AG04449 (cell line): Measurements from ENCODE around the gene HSD17B11.
"Not testable (repeated sequence)": the region's sequence is repeated elsewhere in the genome, so short reads cannot be mapped to it uniquely, and the experiment has no call there.

Source experiments
- CTCF ChIA-PET: fragments of 350-600 bp; formaldehyde crosslinking; extraction: SDS; loops from one replicate; lab custom pipeline; 2021; ENCODE audit warnings: antibody characterized with exemption; lab: Yijun Ruan, JAX
- POLR2A ChIA-PET: fragments of 400-600, 350-600 bp; formaldehyde crosslinking; extraction: SDS; loops from one replicate; lab custom pipeline; 2020; ENCODE audit warnings: antibody characterized with exemption, inconsistent platforms; lab: Yijun Ruan, JAX
- DNase-seq: peaks from one replicate; pipeline ENCODE4 v3.0.0-alpha.2; 2010; ENCODE audit warnings: low read depth, low spot score
- H3K4me3 ChIP-seq: 2 replicates; pipeline ENCODE4 v1.5.1; 2011; ENCODE audit warnings: low read depth, mild to moderate bottlenecking, control low read depth, low read length
- CTCF ChIP-seq: IDR thresholded peaks from one replicate; pipeline ENCODE4 v1.5.1; 2011; ENCODE audit warnings: mild to moderate bottlenecking, moderate library complexity, low read length, control low read depth, inconsistent platforms; ENCODE audit not compliant: insufficient read depth; ENCODE audit errors: missing control alignments

HSD17B11 gene

GRCh38 chr4:87321888-87322287, 69.1 kb downstream of the HSD17B11 start:
- no peak overlapping the region for H3K4me3 ChIP-seq
- TF ChIP-seq CTCF, result no peak
- CTCF ChIA-PET, result no interaction called here
- DNase-seq, result no peak
- POLR2A ChIA-PET, result no interaction called here

- DNase-seq, result no peak
- no peak overlapping the region for H3K4me3 ChIP-seq
- POLR2A ChIA-PET, result no interaction called here
- no peak for TF ChIP-seq CTCF
- CTCF ChIA-PET, result no interaction called here
Observed at GRCh38 chr4:87317527-87317926, 73.5 kb downstream of the HSD17B11 start.

- DNase-seq, result no peak
- H3K4me3 ChIP-seq, result no peak overlapping the region
- CTCF ChIA-PET, result no interaction called here
- POLR2A ChIA-PET, result no interaction called here
- TF ChIP-seq CTCF, result no peak
Observed at GRCh38 chr4:87316961-87317360, 74.0 kb downstream of the HSD17B11 start.

- POLR2A ChIA-PET, DNase-seq, CTCF ChIA-PET, H3K4me3 ChIP-seq: not testable (repeated sequence)
Observed at GRCh38 chr4:87315000-87315399, 76.0 kb downstream of the HSD17B11 start.

- ChIA-PET POLR2A (no interaction called here), CTCF (no interaction called here)
- TF ChIP-seq CTCF, result no peak
- no peak for DNase-seq
- no peak overlapping the region for H3K4me3 ChIP-seq
Observed at GRCh38 chr4:87313756-87314155, 77.2 kb downstream of the HSD17B11 start.

- no peak for DNase-seq
- POLR2A ChIA-PET, result no interaction called here
- no peak overlapping the region for H3K4me3 ChIP-seq
- no peak for TF ChIP-seq CTCF
- CTCF ChIA-PET, result no interaction called here
Observed at GRCh38 chr4:87311684-87312083, 79.3 kb downstream of the HSD17B11 start.

GRCh38 chr4:87310691-87311335, 80.2 kb downstream of the HSD17B11 start:
- no peak for TF ChIP-seq CTCF
- DNase-seq, result no peak
- ChIA-PET POLR2A (no interaction called here), CTCF (no interaction called here)
- H3K4me3 ChIP-seq, result no peak overlapping the region
